HG03025 (cell line): ENCODE measurements around the gene CPNE1.

ENCODE experiments used
- ATAC-seq: cut with Tn5 transposase; IDR thresholded peaks from one replicate; pipeline ENCODE4 v1.9.1; 2021; ENCODE audit warnings: mild to moderate bottlenecking, moderate library complexity; ENCODE audit not compliant: unreplicated experiment, low FRiP score

The CPNE1 gene

DNA sequence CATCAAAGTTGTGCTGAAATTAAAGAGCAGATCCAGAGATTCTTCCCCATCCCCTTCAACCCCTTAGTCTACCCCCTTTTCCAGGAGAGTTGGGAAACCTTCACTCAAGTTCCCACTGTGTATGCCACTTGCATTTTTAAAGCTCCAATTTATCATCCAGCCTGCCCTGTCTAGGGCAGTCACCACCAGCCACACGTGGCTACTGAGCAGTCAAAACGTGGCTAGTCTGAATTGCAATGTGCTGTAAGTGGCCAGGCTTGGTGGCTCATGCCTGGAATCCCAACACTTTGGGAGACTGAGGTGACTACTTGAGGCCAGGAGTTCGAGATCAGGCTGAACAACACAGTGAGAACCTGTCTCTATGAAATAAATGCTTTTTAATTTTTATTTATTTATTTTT is 87.9 kb downstream of the CPNE1 start:
- ATAC-seq, result no peak
